ENCODE measurements around the gene GABRA5. TPM values are rescaled to one million over a fixed set of nuclear protein-coding genes. Genes with fewer than 3 reads are reported as not detected.

The GABRA5 gene
- polyA plus RNA-seq, 1 donor (not counting 4 experiments of a cell fraction or from before 2014, with no cell fraction given): 0.03 TPM

DNA sequence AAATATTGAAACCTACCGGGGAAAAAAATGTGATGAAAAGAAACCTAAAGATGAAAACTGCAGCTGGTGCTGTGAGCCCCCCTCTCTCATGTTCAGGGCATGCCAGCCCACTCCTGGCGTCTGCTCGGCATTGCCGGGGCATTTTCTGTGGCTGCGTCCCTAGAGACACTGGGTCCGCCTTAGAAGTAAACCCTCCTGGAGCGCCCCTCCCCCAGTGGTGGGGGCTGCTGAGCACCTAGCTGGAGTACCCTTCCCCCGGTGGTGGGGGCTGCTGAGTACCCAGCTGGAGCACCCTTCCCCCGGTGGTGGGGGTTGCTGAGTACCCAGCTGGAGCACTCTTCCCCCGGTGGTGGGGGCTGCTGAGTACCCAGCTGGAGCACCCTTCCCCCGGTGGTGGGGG, 24.5 kb upstream of the GABRA5 start:
- no peak for TF ChIP-seq EZH2 (IDR thresholded peaks at IDR 0.05; ENCODE audit: low read length)
- TF ChIP-seq, protein P1, sequence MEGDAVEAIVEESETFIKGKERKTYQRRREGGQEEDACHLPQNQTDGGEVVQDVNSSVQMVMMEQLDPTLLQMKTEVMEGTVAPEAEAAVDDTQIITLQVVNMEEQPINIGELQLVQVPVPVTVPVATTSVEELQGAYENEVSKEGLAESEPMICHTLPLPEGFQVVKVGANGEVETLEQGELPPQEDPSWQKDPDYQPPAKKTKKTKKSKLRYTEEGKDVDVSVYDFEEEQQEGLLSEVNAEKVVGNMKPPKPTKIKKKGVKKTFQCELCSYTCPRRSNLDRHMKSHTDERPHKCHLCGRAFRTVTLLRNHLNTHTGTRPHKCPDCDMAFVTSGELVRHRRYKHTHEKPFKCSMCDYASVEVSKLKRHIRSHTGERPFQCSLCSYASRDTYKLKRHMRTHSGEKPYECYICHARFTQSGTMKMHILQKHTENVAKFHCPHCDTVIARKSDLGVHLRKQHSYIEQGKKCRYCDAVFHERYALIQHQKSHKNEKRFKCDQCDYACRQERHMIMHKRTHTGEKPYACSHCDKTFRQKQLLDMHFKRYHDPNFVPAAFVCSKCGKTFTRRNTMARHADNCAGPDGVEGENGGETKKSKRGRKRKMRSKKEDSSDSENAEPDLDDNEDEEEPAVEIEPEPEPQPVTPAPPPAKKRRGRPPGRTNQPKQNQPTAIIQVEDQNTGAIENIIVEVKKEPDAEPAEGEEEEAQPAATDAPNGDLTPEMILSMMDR (optimal IDR thresholded peaks at IDR 0.05 in 1 of 3, IDR thresholded peaks at IDR 0.05 in 1 of 3, conservative IDR thresholded peaks at IDR 0.05 in 1 of 3; ENCODE audit: extremely low read depth in 1 of 3, insufficient read depth in 2 of 3, low read length in 3 of 3): no peak
- dilution Hi-C loops (cut with MboI; ENCODE audit: extremely low pct_ligation_motif_present, low sequenced_read_pairs): no loop called here
- Histone ChIP-seq H3K79me2 (ENCODE audit: control insufficient read depth, insufficient read depth, low read length) (no peaks in the 10 kb centered on the region), H3K4me1 (ENCODE audit: control insufficient read depth, extremely low read depth, insufficient read depth, low read length) (no peaks in the 10 kb centered on the region), H3K27ac (ENCODE audit: control insufficient read depth, insufficient read depth, low read length) (no peak overlapping the region), H3K36me3 (ENCODE audit: control insufficient read depth in 2 of 2, extremely low read depth in 1 of 2, insufficient read depth in 2 of 2, low read length in 2 of 2) (no peaks in the 10 kb centered on the region), H3K9me1 (ENCODE audit: control insufficient read depth, extremely low read depth, insufficient read depth, low read length) (no peaks in the 10 kb centered on the region), H3K4me3 (ENCODE audit: control insufficient read depth in 2 of 3, extremely low read depth in 1 of 3, insufficient read depth in 2 of 3, low read depth in 1 of 3, low read length in 3 of 3) (no peak overlapping the region), H4K20me1 (ENCODE audit: control insufficient read depth, extremely low read depth, insufficient read depth, low read length) (no peaks in the 10 kb centered on the region), H3K4me2 (ENCODE audit: control insufficient read depth, extremely low read depth, insufficient read depth, low read depth, low read length) (no peak overlapping the region), H3K27me3 (ENCODE audit: control insufficient read depth, extremely low read depth, insufficient read depth, low read length) (no peaks in the 10 kb centered on the region), H3K9ac (ENCODE audit: control insufficient read depth, extremely low read depth, insufficient read depth, low read length) (no peak overlapping the region), H2AFZ (ENCODE audit: control insufficient read depth, low read length) (no peak overlapping the region), H3K9me3 (ENCODE audit: control insufficient read depth, low read depth, low read length) (peaks cover under 1% of the 10 kb centered on the region)
- DNase-seq (ENCODE audit: low read depth, low spot score) (no peak), FAIRE-seq (no peak)

DNA sequence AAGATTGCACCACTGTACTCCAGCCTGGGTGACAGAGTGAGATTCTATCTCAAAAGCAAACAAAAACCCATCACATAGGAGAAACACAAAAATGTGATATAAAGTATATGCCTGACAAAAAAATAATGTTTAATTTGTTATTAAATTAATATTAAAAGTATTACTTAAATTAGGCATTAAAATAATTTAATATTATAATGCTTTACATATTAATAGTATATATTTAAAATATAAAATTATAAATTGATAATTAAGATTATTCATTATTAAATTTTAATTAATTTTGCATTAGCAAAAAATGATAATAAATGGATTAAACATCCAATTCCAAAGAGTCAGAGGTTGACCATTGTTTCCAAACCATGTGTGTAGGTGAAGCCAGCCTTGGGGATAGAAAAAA, 22.0 kb upstream of the GABRA5 start:
- FAIRE-seq (no peak), DNase-seq (ENCODE audit: low read depth, low spot score) (no peak)
- Histone ChIP-seq H3K4me2 (ENCODE audit: control insufficient read depth, extremely low read depth, insufficient read depth, low read depth, low read length) (no peak overlapping the region), H4K20me1 (ENCODE audit: control insufficient read depth, extremely low read depth, insufficient read depth, low read length) (no peaks in the 10 kb centered on the region), H3K9ac (ENCODE audit: control insufficient read depth, extremely low read depth, insufficient read depth, low read length) (no peak overlapping the region), H3K27ac (ENCODE audit: control insufficient read depth, insufficient read depth, low read length) (no peak overlapping the region), H3K9me1 (ENCODE audit: control insufficient read depth, extremely low read depth, insufficient read depth, low read length) (no peaks in the 10 kb centered on the region), H3K4me1 (ENCODE audit: control insufficient read depth, extremely low read depth, insufficient read depth, low read length) (no peaks in the 10 kb centered on the region), H3K36me3 (ENCODE audit: control insufficient read depth in 2 of 2, extremely low read depth in 1 of 2, insufficient read depth in 2 of 2, low read length in 2 of 2) (no peaks in the 10 kb centered on the region), H3K79me2 (ENCODE audit: control insufficient read depth, insufficient read depth, low read length) (no peaks in the 10 kb centered on the region), H3K9me3 (ENCODE audit: control insufficient read depth, low read depth, low read length) (peaks cover 5% of the 10 kb centered on the region), H2AFZ (ENCODE audit: control insufficient read depth, low read length) (no peak overlapping the region), H3K4me3 (ENCODE audit: control insufficient read depth in 2 of 3, extremely low read depth in 1 of 3, insufficient read depth in 2 of 3, low read depth in 1 of 3, low read length in 3 of 3) (no peak overlapping the region), H3K27me3 (ENCODE audit: control insufficient read depth, extremely low read depth, insufficient read depth, low read length) (no peaks in the 10 kb centered on the region)
- dilution Hi-C loops (cut with MboI; ENCODE audit: extremely low pct_ligation_motif_present, low sequenced_read_pairs): no loop called here
- TF ChIP-seq, protein P1 (optimal IDR thresholded peaks at IDR 0.05 in 1 of 3, IDR thresholded peaks at IDR 0.05 in 1 of 3, conservative IDR thresholded peaks at IDR 0.05 in 1 of 3; ENCODE audit: extremely low read depth in 1 of 3, insufficient read depth in 2 of 3, low read length in 3 of 3): no peak
- TF ChIP-seq EZH2 (IDR thresholded peaks at IDR 0.05; ENCODE audit: low read length): no peak
